IMR-90 (cell line): ENCODE results near the gene PKNOX1.

ENCODE experiments used
- BHLHE40 ChIP-seq: fragments of 150-350 bp; IDR thresholded peaks from 2 replicates; pipeline ENCODE4 v1.6.1; 2016; ENCODE audit warnings: mild to moderate bottlenecking, low read depth, low read length
- CEBPB ChIP-seq: IDR thresholded peaks from 2 replicates; pipeline ENCODE4 v1.6.1; 2012; ENCODE audit warnings: low read depth, low read length, improper control_type of control experiment
- CHD1 ChIP-seq: IDR thresholded peaks from 2 replicates; pipeline ENCODE4 v1.6.1; 2012; ENCODE audit warnings: low read depth, low read length, improper control_type of control experiment
- MAZ ChIP-seq: IDR thresholded peaks from 2 replicates; pipeline ENCODE4 v1.6.1; 2012; ENCODE audit warnings: low read depth, mild to moderate bottlenecking, low read length, improper control_type of control experiment, moderate library complexity, borderline replicate concordance
- NFE2L2 ChIP-seq: fragments of 150-350 bp; IDR thresholded peaks from 2 replicates; pipeline ENCODE4 v1.6.1; 2016; ENCODE audit warnings: low read depth, mild to moderate bottlenecking, low read length
- POLR2A ChIP-seq: IDR thresholded peaks from 2 replicates; pipeline ENCODE4 v1.6.1; 2012; ENCODE audit warnings: mild to moderate bottlenecking, low read depth, low read length
- RAD21 ChIP-seq: IDR thresholded peaks from 2 replicates; pipeline ENCODE4 v1.6.1; 2012; ENCODE audit warnings: low read length, improper control_type of control experiment
- RCOR1 ChIP-seq: IDR thresholded peaks from 2 replicates; pipeline ENCODE4 v1.6.1; 2012; ENCODE audit warnings: mild to moderate bottlenecking, low read length, improper control_type of control experiment; ENCODE audit not compliant: insufficient replicate concordance
- RFX5 ChIP-seq: IDR thresholded peaks from 2 replicates; pipeline ENCODE4 v1.8.0; 2012; ENCODE audit warnings: low read depth, mild to moderate bottlenecking, low read length, moderate library complexity
- SMC3 ChIP-seq: fragments of 150-350 bp; IDR thresholded peaks from 2 replicates; pipeline ENCODE4 v1.6.1; 2016; ENCODE audit warnings: low read depth, mild to moderate bottlenecking, antibody characterized with exemption, low read length, moderate library complexity
- TF ChIP-seq, protein P1 (sequence below): conservative IDR thresholded peaks from 2 replicates; pipeline ENCODE4 v1.5.1; 2012; ENCODE audit warnings: mild to moderate bottlenecking, low read depth, low read length, improper control_type of control experiment
- TF ChIP-seq, protein P2 (sequence below): fragments of 150-350 bp; IDR thresholded peaks from 2 replicates; pipeline ENCODE4 v1.6.1; 2017; ENCODE audit warnings: mild to moderate bottlenecking, antibody characterized with exemption, low read length, low read depth
- TF ChIP-seq, protein P3 (sequence below): fragments of 150-350 bp; IDR thresholded peaks from 2 replicates; pipeline ENCODE4 v1.6.1; 2016; ENCODE audit warnings: low read depth, mild to moderate bottlenecking, low read length, moderate library complexity, borderline replicate concordance

DNA sequence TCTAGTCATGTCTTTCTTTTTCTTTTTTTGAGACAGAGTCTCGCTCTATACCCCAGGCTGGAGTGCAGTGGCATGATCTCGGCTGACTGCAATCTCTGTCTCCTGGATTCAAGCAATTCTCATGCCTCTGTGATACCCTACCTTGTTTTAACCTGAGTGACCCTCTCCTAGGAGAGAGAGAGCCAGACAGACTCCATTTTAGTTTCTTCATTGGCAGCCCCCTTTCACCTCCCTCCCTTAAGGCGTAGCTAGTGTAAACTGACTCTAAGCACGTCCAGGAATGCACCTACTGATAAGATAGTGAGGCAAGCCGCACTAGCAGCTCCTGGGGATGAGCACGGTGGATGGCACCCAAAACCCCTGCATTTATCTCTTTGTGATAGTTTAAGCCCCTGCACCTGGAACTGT, 5.2 kb upstream of the PKNOX1 start:
- TF ChIP-seq, protein P1, sequence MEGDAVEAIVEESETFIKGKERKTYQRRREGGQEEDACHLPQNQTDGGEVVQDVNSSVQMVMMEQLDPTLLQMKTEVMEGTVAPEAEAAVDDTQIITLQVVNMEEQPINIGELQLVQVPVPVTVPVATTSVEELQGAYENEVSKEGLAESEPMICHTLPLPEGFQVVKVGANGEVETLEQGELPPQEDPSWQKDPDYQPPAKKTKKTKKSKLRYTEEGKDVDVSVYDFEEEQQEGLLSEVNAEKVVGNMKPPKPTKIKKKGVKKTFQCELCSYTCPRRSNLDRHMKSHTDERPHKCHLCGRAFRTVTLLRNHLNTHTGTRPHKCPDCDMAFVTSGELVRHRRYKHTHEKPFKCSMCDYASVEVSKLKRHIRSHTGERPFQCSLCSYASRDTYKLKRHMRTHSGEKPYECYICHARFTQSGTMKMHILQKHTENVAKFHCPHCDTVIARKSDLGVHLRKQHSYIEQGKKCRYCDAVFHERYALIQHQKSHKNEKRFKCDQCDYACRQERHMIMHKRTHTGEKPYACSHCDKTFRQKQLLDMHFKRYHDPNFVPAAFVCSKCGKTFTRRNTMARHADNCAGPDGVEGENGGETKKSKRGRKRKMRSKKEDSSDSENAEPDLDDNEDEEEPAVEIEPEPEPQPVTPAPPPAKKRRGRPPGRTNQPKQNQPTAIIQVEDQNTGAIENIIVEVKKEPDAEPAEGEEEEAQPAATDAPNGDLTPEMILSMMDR, result no peak
- TF ChIP-seq SMC3 (no peak), CHD1 (no peak), POLR2A (no peak), RAD21 (no peak), NFE2L2 (no peak), RCOR1 (no peak), MAZ (no peak), CEBPB (no peak), BHLHE40 (no peak), RFX5 (no peak)
- TF ChIP-seq, protein P2, sequence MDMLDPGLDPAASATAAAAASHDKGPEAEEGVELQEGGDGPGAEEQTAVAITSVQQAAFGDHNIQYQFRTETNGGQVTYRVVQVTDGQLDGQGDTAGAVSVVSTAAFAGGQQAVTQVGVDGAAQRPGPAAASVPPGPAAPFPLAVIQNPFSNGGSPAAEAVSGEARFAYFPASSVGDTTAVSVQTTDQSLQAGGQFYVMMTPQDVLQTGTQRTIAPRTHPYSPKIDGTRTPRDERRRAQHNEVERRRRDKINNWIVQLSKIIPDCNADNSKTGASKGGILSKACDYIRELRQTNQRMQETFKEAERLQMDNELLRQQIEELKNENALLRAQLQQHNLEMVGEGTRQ, result no peak
- TF ChIP-seq, protein P3, sequence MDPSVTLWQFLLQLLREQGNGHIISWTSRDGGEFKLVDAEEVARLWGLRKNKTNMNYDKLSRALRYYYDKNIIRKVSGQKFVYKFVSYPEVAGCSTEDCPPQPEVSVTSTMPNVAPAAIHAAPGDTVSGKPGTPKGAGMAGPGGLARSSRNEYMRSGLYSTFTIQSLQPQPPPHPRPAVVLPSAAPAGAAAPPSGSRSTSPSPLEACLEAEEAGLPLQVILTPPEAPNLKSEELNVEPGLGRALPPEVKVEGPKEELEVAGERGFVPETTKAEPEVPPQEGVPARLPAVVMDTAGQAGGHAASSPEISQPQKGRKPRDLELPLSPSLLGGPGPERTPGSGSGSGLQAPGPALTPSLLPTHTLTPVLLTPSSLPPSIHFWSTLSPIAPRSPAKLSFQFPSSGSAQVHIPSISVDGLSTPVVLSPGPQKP, result no peak
